ENCODE data around the gene RNASE8. TPM values are rescaled to one million over a fixed set of nuclear protein-coding genes. Genes with fewer than 3 reads are reported as not detected.
A peak's percentile ranks its signal among the peaks of the same experiment; 100 is the strongest.

RNASE8 gene
- total RNA-seq, 1 donor from 2014 or later: not detected

- no peak overlapping the region for H3K4me3 Mint-ChIP-seq (ENCODE audit: unreplicated experiment)
- no peaks in the 10 kb centered on the region for H3K27me3 Mint-ChIP-seq (ENCODE audit: unreplicated experiment)
- peaks cover 25% of the 10 kb centered on the region for H3K4me1 Mint-ChIP-seq (ENCODE audit: unreplicated experiment)
- no peak overlapping the region for H3K27ac Mint-ChIP-seq (ENCODE audit: unreplicated experiment)
- no peak for DNase-seq (ENCODE audit: extremely low spot score, unreplicated experiment)
- no peaks in the 10 kb centered on the region for H3K9me3 Mint-ChIP-seq (ENCODE audit: unreplicated experiment)
- no peaks in the 10 kb centered on the region for H3K36me3 Mint-ChIP-seq (ENCODE audit: unreplicated experiment)
- TF ChIP-seq, protein P1, sequence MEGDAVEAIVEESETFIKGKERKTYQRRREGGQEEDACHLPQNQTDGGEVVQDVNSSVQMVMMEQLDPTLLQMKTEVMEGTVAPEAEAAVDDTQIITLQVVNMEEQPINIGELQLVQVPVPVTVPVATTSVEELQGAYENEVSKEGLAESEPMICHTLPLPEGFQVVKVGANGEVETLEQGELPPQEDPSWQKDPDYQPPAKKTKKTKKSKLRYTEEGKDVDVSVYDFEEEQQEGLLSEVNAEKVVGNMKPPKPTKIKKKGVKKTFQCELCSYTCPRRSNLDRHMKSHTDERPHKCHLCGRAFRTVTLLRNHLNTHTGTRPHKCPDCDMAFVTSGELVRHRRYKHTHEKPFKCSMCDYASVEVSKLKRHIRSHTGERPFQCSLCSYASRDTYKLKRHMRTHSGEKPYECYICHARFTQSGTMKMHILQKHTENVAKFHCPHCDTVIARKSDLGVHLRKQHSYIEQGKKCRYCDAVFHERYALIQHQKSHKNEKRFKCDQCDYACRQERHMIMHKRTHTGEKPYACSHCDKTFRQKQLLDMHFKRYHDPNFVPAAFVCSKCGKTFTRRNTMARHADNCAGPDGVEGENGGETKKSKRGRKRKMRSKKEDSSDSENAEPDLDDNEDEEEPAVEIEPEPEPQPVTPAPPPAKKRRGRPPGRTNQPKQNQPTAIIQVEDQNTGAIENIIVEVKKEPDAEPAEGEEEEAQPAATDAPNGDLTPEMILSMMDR (IDR thresholded peaks at IDR 0.05): no peak
Measured at GRCh38 chr14:21060614-21061346, 3.2 kb downstream of the RNASE8 start.

- TF ChIP-seq, protein P1 (IDR thresholded peaks at IDR 0.05): no peak
- no peak overlapping the region for H3K27ac Mint-ChIP-seq (ENCODE audit: unreplicated experiment)
- H3K4me3 Mint-ChIP-seq (ENCODE audit: unreplicated experiment): no peak overlapping the region
- no peaks in the 10 kb centered on the region for H3K36me3 Mint-ChIP-seq (ENCODE audit: unreplicated experiment)
- H3K4me1 Mint-ChIP-seq (ENCODE audit: unreplicated experiment): peaks cover 24% of the 10 kb centered on the region
- H3K27me3 Mint-ChIP-seq (ENCODE audit: unreplicated experiment): no peaks in the 10 kb centered on the region
- no peaks in the 10 kb centered on the region for H3K9me3 Mint-ChIP-seq (ENCODE audit: unreplicated experiment)
- DNase-seq (ENCODE audit: extremely low spot score, unreplicated experiment): no peak
Measured at GRCh38 chr14:21061347-21061668, 3.7 kb downstream of the RNASE8 start.

DNA sequence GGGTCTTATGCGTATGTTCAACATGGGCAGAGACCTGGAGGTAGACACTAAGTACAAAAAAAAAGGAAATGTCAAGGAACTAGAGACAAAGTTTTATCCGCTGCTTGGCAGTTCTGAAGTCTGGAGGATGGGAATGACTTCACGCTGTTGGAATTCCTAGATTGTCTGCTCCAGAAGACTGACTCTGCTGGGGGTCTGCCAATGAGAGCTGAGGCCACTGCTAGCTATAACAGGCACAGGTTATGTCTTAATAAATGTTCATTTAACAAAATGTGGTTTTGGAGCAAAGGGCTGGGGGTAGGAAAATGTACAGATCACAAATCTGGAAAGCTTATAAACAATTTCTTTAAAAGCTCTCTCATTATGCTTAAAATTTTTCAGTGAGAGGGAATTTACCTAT lies 5.9 kb downstream of the RNASE8 start:
- H3K4me3 Mint-ChIP-seq (ENCODE audit: unreplicated experiment): no peak overlapping the region
- TF ChIP-seq, protein P1 (IDR thresholded peaks at IDR 0.05): no peak
- peak overlapping the region; percentile 33 for H3K27ac Mint-ChIP-seq (ENCODE audit: unreplicated experiment)
- H3K27me3 Mint-ChIP-seq (ENCODE audit: unreplicated experiment): no peaks in the 10 kb centered on the region
- H3K9me3 Mint-ChIP-seq (ENCODE audit: unreplicated experiment): no peaks in the 10 kb centered on the region
- no peak for DNase-seq (ENCODE audit: extremely low spot score, unreplicated experiment)
- peaks cover 24% of the 10 kb centered on the region for H3K4me1 Mint-ChIP-seq (ENCODE audit: unreplicated experiment)
- no peaks in the 10 kb centered on the region for H3K36me3 Mint-ChIP-seq (ENCODE audit: unreplicated experiment)

DNA sequence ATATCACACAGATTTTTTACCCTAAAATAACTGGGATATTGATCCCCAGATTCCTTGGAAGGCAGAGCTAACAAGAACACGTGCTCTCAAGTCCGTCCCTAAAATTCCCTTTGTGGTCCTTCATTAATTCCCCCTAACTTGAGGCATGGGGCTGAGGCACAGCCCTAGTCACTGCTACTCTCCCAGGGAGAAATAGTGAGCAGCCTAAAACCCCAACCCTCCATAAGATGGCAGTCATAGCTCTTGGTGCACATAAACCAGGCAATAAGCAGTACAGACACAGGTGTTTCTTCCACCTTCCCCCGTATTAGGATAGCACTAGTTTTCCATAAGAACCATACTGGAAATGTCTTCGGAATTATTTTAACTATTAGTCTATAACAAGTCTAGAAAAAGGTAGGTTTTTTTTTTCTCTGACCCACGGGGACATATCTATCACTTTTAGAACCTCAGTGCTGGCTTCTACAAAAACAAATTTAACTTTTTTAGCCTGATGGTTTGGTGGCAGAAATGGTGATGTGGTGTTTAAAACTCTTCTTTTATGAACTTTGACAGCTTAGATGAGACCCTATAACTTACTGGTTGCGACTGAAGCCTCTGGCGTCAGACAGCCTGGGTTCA lies 9.4 kb downstream of the RNASE8 start:
- TF ChIP-seq, protein P1 (IDR thresholded peaks at IDR 0.05): peak; percentile 44
- Mint-ChIP-seq H3K27me3 (ENCODE audit: unreplicated experiment) (no peaks in the 10 kb centered on the region), H3K4me1 (ENCODE audit: unreplicated experiment) (peaks cover 40% of the 10 kb centered on the region), H3K27ac (ENCODE audit: unreplicated experiment) (no peak overlapping the region), H3K36me3 (ENCODE audit: unreplicated experiment) (no peaks in the 10 kb centered on the region), H3K9me3 (ENCODE audit: unreplicated experiment) (no peaks in the 10 kb centered on the region), H3K4me3 (ENCODE audit: unreplicated experiment) (no peak overlapping the region)
- no peak for DNase-seq (ENCODE audit: extremely low spot score, unreplicated experiment)

- DNase-seq (ENCODE audit: extremely low spot score, unreplicated experiment): no peak
- TF ChIP-seq, protein P1 (IDR thresholded peaks at IDR 0.05): peak; percentile 69
- peak overlapping the region; percentile 96 for H3K27ac Mint-ChIP-seq (ENCODE audit: unreplicated experiment)
Measured at GRCh38 chr14:21068521-21069387, 11.1 kb downstream of the RNASE8 start.

More at GRCh38 chr14:21068521-21069387, 11.1 kb downstream of the RNASE8 start:
- Mint-ChIP-seq H3K9me3 (ENCODE audit: unreplicated experiment) (no peaks in the 10 kb centered on the region), H3K36me3 (ENCODE audit: unreplicated experiment) (peaks cover 7% of the 10 kb centered on the region), H3K4me3 (ENCODE audit: unreplicated experiment) (peak overlapping the region; percentile 88), H3K4me1 (ENCODE audit: unreplicated experiment) (peaks cover 39% of the 10 kb centered on the region), H3K27me3 (ENCODE audit: unreplicated experiment) (no peaks in the 10 kb centered on the region)

Measured in osteocyte (in vitro differentiated cells).